Suprapubic skin (tissue), 3 donors: ENCODE results near the gene GNAT1.

Experiments used
- CTCF ChIP-seq, 2 donors: fragments of 200-600 bp in 1 of 2; fragments of 450-650 bp in 1 of 2; sonication (generic) in 1 of 2; IDR thresholded peaks; one replicate each; pipeline ENCODE4 v1.5.1; 2016 to 2019; ENCODE audit warnings: antibody characterized with exemption in 2 of 2, mild to moderate bottlenecking in 1 of 2, moderate library complexity in 1 of 2
- EP300 ChIP-seq: sonication (generic); formaldehyde crosslinking; IDR thresholded peaks from one replicate; pipeline ENCODE4 v1.6.1; 2017; ENCODE audit warnings: antibody characterized with exemption
- POLR2A ChIP-seq, 2 donors: fragments of 450-650 bp; IDR thresholded peaks; one replicate each; pipeline ENCODE4 v1.6.1; 2017; ENCODE audit warnings: antibody characterized with exemption in 2 of 2, mild to moderate bottlenecking in 2 of 2, moderate library complexity in 2 of 2

DNA sequence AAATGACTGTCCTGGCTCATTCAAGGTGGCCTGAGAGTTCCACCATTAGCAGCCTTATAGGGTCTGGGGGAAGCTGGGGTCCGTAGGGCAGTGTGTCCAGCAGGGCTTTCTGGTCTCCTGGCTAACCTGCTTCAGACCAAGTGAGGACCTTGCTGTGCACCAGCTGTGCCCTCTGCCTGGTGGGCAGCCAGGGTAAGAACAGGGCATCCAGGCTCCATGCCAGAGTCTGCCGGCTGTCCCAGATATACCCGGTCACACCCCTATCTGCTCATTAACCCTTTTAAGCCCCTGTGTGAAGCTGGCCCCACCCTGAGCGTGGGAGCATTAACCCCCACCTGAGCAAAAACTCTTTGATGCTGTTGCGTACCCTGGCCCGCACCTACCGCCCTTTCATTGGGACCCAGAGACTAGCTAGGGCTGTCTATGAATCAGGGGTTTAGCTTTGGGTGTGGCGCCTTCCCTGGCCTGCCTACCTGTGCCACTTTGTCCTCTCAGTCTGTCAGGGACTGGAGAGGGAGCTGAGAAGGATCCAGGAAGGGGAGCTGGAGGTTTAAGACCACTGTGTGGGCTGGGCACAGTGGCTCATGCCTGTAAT is 18.7 kb upstream of the GNAT1 start:
- TF ChIP-seq EP300 (no peak), CTCF (IDR thresholded peaks at IDR 0.05) (no peak), POLR2A (IDR thresholded peaks at IDR 0.05) (no peak)
